A549 (cell line): ENCODE results near the gene SNTA1. TPM values are rescaled to one million over a fixed set of nuclear protein-coding genes. Genes with fewer than 3 reads are reported as not detected.
A peak's percentile ranks its signal among the peaks of the same experiment; 100 is the strongest.
"Not testable (repeated sequence)": the region's sequence is repeated elsewhere in the genome, so short reads cannot be mapped to it uniquely, and the experiment has no call there.

Source experiments
- ATAC-seq, 2 experiments: fragments of 200-7000 bp in 1 of 2; fragments of >200 bp in 1 of 2; cut with Nextera tagmentation in 1 of 2; cut with Tn5 transposase in 1 of 2; 3 replicates each; pipeline versions ENCODE4 v1.8.0 to v1.9.1; 2018 to 2020; ENCODE audit warnings: mild to moderate bottlenecking in 1 of 2, moderate library complexity in 1 of 2
- CTCF ChIA-PET: fragments of 300-600 bp; sonication (Branson Sonifier 250); formaldehyde crosslinking; extraction: SDS; loops from one replicate; lab custom pipeline; 2021; ENCODE audit warnings: antibody characterized with exemption, inconsistent platforms; lab: Yijun Ruan, JAX
- POLR2A ChIA-PET: fragments of 350-600 bp; formaldehyde crosslinking; extraction: SDS; loops from one replicate; lab custom pipeline; 2021; ENCODE audit warnings: antibody characterized with exemption, inconsistent platforms; lab: Yijun Ruan, JAX
- DNase-seq, 2 experiments: peaks; one replicate each; pipeline versions ENCODE4 v3.0.0 to v3.0.0-alpha.2; 2011 to 2016; ENCODE audit warnings: low read depth in 1 of 2, low spot score in 1 of 2
- FAIRE-seq: peaks from 2 replicates; lab custom pipeline; 2011; peaks lifted over from hg19 to GRCh38; lab: Jason Lieb, UNC
- H3K27ac ChIP-seq, 2 experiments: fragments of >200 bp; sonication (Bioruptor Twin); formaldehyde crosslinking; 3 replicates each; pipeline ENCODE4 v1.5.1; 2016 to 2017
- H3K4me1 ChIP-seq: fragments of >200 bp; sonication (Bioruptor Twin); formaldehyde crosslinking; 3 replicates; pipeline ENCODE4 v1.6.1; 2016
- H3K4me2 ChIP-seq: fragments of >200 bp; sonication (Bioruptor Twin); formaldehyde crosslinking; 3 replicates; pipeline ENCODE4 v1.6.1; 2016
- H3K4me3 ChIP-seq: fragments of >200 bp; sonication (Bioruptor Twin); formaldehyde crosslinking; 3 replicates; pipeline ENCODE4 v1.5.1; 2016
- H3K9me3 ChIP-seq: fragments of >200 bp; sonication (Bioruptor Twin); formaldehyde crosslinking; 3 replicates; pipeline ENCODE4 v1.6.1; 2016
- CHD4 ChIP-seq: fragments of 200-600 bp; sonication (generic); IDR thresholded peaks from 2 replicates; pipeline ENCODE4 v1.6.1; 2016; ENCODE audit warnings: antibody characterized with exemption, mild to moderate bottlenecking, borderline replicate concordance
- EP300 ChIP-seq, 2 experiments: fragments of >200 bp; sonication (Bioruptor Twin); formaldehyde crosslinking; IDR thresholded peaks; 2 replicates in 1 of 2; 3 replicates in 1 of 2; pipeline ENCODE4 v1.6.1; 2016 to 2017
- FOSL2 ChIP-seq, 2 experiments: fragments of 450-650 bp in 1 of 2; fragments of >200 bp in 1 of 2; sonication (Bioruptor Twin) in 1 of 2; formaldehyde crosslinking; IDR thresholded peaks; 2 replicates each; pipeline versions ENCODE4 v1.5.0 to v1.6.1; 2016 to 2020; ENCODE audit warnings: mild to moderate bottlenecking in 1 of 2, moderate library complexity in 1 of 2
- GATA3 ChIP-seq: IDR thresholded peaks from 2 replicates; pipeline ENCODE4 v1.6.1; 2012; ENCODE audit warnings: borderline replicate concordance
- HOXA7 ChIP-seq: fragments of 250-450 bp; sonication (Bioruptor Pico); IDR thresholded peaks from 2 replicates; pipeline ENCODE4 v1.5.0; 2020; ENCODE audit warnings: mild to moderate bottlenecking, moderate library complexity
- JUNB ChIP-seq: fragments of >200 bp; sonication (Bioruptor Twin); formaldehyde crosslinking; IDR thresholded peaks from 2 replicates; pipeline ENCODE4 v1.6.1; 2016
- MYC ChIP-seq: IDR thresholded peaks from 2 replicates; pipeline ENCODE4 v1.6.1; 2012; ENCODE audit warnings: mild to moderate bottlenecking, inconsistent platforms, low read length, improper control_type of control experiment, borderline replicate concordance
- NFE2L2 ChIP-seq: fragments of 150-350 bp; conservative IDR thresholded peaks from 2 replicates; pipeline ENCODE4 v1.6.1; 2014; ENCODE audit warnings: low read length
- NR3C1 ChIP-seq: fragments of >200 bp; sonication (Bioruptor Twin); formaldehyde crosslinking; IDR thresholded peaks from 3 replicates; pipeline ENCODE4 v1.6.1; 2017
- PHF8 ChIP-seq: fragments of 200-600 bp; sonication (generic); IDR thresholded peaks from 2 replicates; pipeline ENCODE4 v1.6.1; 2016; ENCODE audit warnings: low read depth, mild to moderate bottlenecking, antibody characterized with exemption, moderate library complexity, borderline replicate concordance
- POLR2AphosphoS2 ChIP-seq: conservative IDR thresholded peaks from 2 replicates; pipeline ENCODE4 v1.6.1; 2012; ENCODE audit warnings: low read length, improper control_type of control experiment, inconsistent platforms
- SMC3 ChIP-seq: fragments of >200 bp; sonication (Bioruptor Twin); formaldehyde crosslinking; IDR thresholded peaks from 3 replicates; pipeline ENCODE4 v1.6.1; 2018; ENCODE audit warnings: inconsistent platforms
- SREBF2 ChIP-seq: fragments of 450-650 bp; IDR thresholded peaks from 2 replicates; pipeline ENCODE4 v1.6.1; 2014; ENCODE audit warnings: mild to moderate bottlenecking, moderate library complexity
- TFCP2L1 ChIP-seq: fragments of 250-450 bp; sonication (Bioruptor Pico); IDR thresholded peaks from 2 replicates; pipeline ENCODE4 v1.5.0; 2021; ENCODE audit warnings: mild to moderate bottlenecking
- ZC3H11A ChIP-seq: fragments of 450-650 bp; IDR thresholded peaks from 2 replicates; pipeline ENCODE4 v1.6.1; 2014; ENCODE audit warnings: antibody characterized with exemption, mild to moderate bottlenecking
- ZFP36 ChIP-seq: fragments of 450-650 bp; IDR thresholded peaks from 2 replicates; pipeline ENCODE4 v1.6.1; 2014; ENCODE audit warnings: borderline replicate concordance; ENCODE audit not compliant: partially characterized antibody
- ZSCAN20 ChIP-seq: fragments of 250-450 bp; sonication (Bioruptor Pico); IDR thresholded peaks from 2 replicates; pipeline ENCODE4 v1.8.0; 2022; ENCODE audit warnings: mild to moderate bottlenecking, moderate library complexity
- WGBS: methylation state at CpG from one replicate; pipeline ENCODE4 v1.1.6; 2017; ENCODE audit errors: missing lambda C conversion rate; 5-methylcytosine and 5-hydroxymethylcytosine counted together
- polyA plus RNA-seq, 4 experiments: library from polyadenylated mRNA; depleted of rRNA in 3 of 4; stranded (reverse); fragments of >200 nt; fragmentation: RNase III in 1 of 4; extraction: RNeasy Plus Mini Kit Qiagen cat#74134 plus additional on column Dnase treatment in 1 of 4; gene quantifications; 2 replicates in 3 of 4; 3 replicates in 1 of 4; pipeline ENCODE4 v1.2.3, GENCODE V29; 2011 to 2017
- TF ChIP-seq, protein P1 (sequence below): fragments of >200 bp; sonication (Bioruptor Twin); formaldehyde crosslinking; IDR thresholded peaks from 3 replicates; pipeline ENCODE4 v1.6.1; 2016
- TF ChIP-seq, protein P2 (sequence below): fragments of >200 bp; sonication (Bioruptor Twin); formaldehyde crosslinking; IDR thresholded peaks from 2 replicates; pipeline ENCODE4 v1.6.1; 2016
- TF ChIP-seq, protein P3 (sequence below): fragments of 150-350 bp; IDR thresholded peaks from 2 replicates; pipeline ENCODE4 v1.6.1; 2014; ENCODE audit warnings: low read depth, mild to moderate bottlenecking, low read length
- TF ChIP-seq, protein P4 (sequence below): fragments of 250-450 bp; sonication (Bioruptor Pico); IDR thresholded peaks from 2 replicates; pipeline ENCODE4 v1.5.0; 2020; ENCODE audit warnings: low read depth, mild to moderate bottlenecking, moderate library complexity
- TF ChIP-seq, protein P5 (sequence below): fragments of 250-450 bp; sonication (Bioruptor Pico); IDR thresholded peaks from 2 replicates; pipeline ENCODE4 v1.5.0; 2021; ENCODE audit warnings: mild to moderate bottlenecking, moderate library complexity, borderline replicate concordance

SNTA1 gene
- polyA plus RNA-seq, 2 of the 4 experiments (the other 2 are of a cell fraction), result 5.6 to 6.6 TPM

DNA sequence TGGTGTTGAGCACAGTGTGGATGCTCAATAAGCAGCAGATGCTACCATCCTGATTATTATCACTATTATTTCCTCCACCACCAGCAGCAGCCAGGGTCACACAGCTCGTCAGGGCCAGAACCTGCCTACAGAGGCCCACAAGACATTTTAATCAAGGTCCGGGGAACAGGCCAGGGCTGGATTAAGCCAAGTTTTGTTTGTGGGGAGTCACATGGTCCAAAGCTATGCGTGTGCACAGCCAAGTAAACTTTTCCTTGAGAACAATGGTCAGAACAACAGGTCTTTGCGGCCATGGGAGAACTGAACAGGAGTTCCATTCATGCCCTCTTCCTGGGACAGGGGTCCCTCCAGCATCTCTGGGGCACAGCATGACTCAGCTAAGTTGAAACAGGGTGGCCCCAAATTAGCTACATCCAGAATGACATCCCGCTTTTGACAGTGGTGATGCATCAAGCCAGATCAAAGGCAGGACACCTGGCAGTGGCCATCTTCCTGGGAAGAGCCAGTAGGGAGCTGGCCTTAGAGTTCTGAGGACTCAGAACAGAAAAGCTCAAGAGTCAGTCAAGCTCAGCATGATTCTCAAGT lies 11.7 kb downstream of the SNTA1 start:
- Histone ChIP-seq H3K4me3 (no peak overlapping the region), H3K27ac (no peak overlapping the region), H3K9me3 (no peaks in the 10 kb centered on the region), H3K4me2 (no peak overlapping the region), H3K4me1 (no peaks in the 10 kb centered on the region)
- TF ChIP-seq GATA3, result no peak
- TF ChIP-seq, protein P1, sequence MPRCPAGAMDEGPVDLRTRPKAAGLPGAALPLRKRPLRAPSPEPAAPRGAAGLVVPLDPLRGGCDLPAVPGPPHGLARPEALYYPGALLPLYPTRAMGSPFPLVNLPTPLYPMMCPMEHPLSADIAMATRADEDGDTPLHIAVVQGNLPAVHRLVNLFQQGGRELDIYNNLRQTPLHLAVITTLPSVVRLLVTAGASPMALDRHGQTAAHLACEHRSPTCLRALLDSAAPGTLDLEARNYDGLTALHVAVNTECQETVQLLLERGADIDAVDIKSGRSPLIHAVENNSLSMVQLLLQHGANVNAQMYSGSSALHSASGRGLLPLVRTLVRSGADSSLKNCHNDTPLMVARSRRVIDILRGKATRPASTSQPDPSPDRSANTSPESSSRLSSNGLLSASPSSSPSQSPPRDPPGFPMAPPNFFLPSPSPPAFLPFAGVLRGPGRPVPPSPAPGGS, result no peak
- TF ChIP-seq, protein P2, sequence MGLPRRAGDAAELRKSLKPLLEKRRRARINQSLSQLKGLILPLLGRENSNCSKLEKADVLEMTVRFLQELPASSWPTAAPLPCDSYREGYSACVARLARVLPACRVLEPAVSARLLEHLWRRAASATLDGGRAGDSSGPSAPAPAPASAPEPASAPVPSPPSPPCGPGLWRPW, result no peak
- FAIRE-seq (no peak), DNase-seq (no peak), ATAC-seq (no peak)
- 87% methylated on average over 5 of the region's 5 CpGs for WGBS
- CTCF ChIA-PET, result interaction anchor here (0.6 to 1.4 kb wide), 3 partner anchors 10 to 46 kb away, joined by 3 to 5 read pairs (median 3); no protein-coding TSS in a partner anchor
- POLR2A ChIA-PET, result interaction anchor here (1.4 kb wide), 1 partner anchor 12 kb away, joined by 4 read pairs; the partner anchor contains the start of gene SNTA1

DNA sequence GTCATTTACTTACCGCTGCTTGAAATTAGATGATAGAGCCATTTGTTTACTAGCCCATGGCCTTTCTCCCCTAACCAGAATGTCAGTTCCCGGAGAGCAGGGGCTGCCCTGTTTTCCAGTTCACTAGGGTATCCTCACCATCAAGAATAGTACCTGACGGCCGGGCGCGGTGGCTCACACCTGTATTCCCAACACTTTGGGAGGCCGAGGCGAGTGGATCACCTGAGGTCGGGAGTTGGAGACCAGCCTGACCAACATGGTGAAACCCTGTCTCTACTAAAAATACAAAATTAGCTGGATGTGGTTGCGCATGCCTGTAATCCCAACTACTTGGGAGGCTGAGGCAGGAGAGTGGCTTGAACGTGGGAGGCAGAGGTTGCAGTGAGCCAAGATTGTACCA lies 19.7 kb downstream of the SNTA1 start:
- CTCF ChIA-PET, result interaction anchor here (0.7 kb wide), 1 partner anchor 645 kb away, joined by 3 read pairs; no protein-coding TSS in a partner anchor
- H3K4me2 ChIP-seq, H3K27ac ChIP-seq, ATAC-seq, H3K4me1 ChIP-seq, H3K4me3 ChIP-seq, DNase-seq, H3K9me3 ChIP-seq, FAIRE-seq, POLR2A ChIA-PET: not testable (repeated sequence)
- 93% methylated on average over 11 of the region's 11 CpGs for WGBS

DNA sequence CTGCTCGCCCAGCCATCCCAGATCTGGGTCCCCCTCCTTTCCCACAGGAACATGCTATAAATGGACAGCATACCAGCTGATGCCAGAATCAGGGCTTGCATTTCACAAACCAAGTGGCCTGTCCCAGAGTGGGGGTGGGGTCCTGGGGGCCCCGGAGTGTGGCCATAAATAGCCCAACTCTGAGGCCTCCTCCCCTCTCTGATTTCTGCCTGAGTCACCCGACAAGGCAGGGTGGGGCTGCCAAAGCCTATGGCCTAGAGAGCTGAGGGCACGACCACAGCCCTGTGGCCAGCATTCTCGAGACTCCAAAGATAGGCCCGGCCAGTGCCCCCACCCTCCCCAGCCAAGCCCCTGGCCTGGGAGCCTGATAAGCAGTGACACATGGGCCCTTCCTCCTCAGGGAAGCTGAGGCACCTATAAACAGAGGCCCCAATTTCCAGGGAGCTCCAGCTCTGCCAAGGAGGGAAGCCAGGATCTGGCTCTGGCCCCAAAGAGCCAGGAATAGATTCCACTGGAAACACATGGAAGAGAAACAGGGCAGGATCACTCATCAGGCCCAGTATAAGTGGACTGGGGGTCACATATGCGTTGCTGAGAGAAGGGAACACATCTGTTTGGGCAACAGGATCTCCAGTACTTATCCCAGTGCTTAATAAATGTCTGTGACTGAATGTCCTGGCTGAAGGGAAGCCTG lies 20.3 kb downstream of the SNTA1 start:
- ATAC-seq (peak in 1 of 2 experiments; percentile 69; a peak in 3 of 6 replicates), FAIRE-seq (no peak), DNase-seq (no peak)
- Histone ChIP-seq H3K4me1 (peaks cover 6% of the 10 kb centered on the region; the same call in 1 of the 3 replicates), H3K4me3 (no peak overlapping the region), H3K9me3 (no peaks in the 10 kb centered on the region), H3K4me2 (no peak overlapping the region), H3K27ac (peak overlapping the region in 1 of 2 experiments; percentile 50; a peak in 2 of 6 replicates)
- ChIA-PET POLR2A (no interaction called here), CTCF (interaction anchor here (0.7 kb wide), 1 partner anchor 645 kb away, joined by 3 read pairs; no protein-coding TSS in a partner anchor)
- WGBS, result 46% methylated on average over 6 of the region's 7 CpGs
- TF ChIP-seq, protein P1, result no peak
- TF ChIP-seq TFCP2L1 (CRISPR knock-in tag) (no peak), PHF8 (no peak), ZC3H11A (no peak), HOXA7 (CRISPR knock-in tag) (no peak), ZSCAN20 (CRISPR knock-in tag) (no peak), ZFP36 (no peak), POLR2AphosphoS2 (no peak), NFE2L2 (no peak), NR3C1 (no peak), FOSL2 (IDR thresholded peaks at IDR 0.05) (no peak), FOSL2 (CRISPR knock-in tag; IDR thresholded peaks at IDR 0.05) (no peak), MYC (no peak), EP300 (IDR thresholded peaks at IDR 0.05) (no peak), JUNB (no peak), SMC3 (no peak), CHD4 (no peak), SREBF2 (no peak)
- TF ChIP-seq, protein P3, sequence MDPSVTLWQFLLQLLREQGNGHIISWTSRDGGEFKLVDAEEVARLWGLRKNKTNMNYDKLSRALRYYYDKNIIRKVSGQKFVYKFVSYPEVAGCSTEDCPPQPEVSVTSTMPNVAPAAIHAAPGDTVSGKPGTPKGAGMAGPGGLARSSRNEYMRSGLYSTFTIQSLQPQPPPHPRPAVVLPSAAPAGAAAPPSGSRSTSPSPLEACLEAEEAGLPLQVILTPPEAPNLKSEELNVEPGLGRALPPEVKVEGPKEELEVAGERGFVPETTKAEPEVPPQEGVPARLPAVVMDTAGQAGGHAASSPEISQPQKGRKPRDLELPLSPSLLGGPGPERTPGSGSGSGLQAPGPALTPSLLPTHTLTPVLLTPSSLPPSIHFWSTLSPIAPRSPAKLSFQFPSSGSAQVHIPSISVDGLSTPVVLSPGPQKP, result no peak
- TF ChIP-seq, protein P4, sequence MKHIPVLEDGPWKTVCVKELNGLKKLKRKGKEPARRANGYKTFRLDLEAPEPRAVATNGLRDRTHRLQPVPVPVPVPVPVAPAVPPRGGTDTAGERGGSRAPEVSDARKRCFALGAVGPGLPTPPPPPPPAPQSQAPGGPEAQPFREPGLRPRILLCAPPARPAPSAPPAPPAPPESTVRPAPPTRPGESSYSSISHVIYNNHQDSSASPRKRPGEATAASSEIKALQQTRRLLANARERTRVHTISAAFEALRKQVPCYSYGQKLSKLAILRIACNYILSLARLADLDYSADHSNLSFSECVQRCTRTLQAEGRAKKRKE (CRISPR knock-in tag), result no peak
- TF ChIP-seq, protein P5, sequence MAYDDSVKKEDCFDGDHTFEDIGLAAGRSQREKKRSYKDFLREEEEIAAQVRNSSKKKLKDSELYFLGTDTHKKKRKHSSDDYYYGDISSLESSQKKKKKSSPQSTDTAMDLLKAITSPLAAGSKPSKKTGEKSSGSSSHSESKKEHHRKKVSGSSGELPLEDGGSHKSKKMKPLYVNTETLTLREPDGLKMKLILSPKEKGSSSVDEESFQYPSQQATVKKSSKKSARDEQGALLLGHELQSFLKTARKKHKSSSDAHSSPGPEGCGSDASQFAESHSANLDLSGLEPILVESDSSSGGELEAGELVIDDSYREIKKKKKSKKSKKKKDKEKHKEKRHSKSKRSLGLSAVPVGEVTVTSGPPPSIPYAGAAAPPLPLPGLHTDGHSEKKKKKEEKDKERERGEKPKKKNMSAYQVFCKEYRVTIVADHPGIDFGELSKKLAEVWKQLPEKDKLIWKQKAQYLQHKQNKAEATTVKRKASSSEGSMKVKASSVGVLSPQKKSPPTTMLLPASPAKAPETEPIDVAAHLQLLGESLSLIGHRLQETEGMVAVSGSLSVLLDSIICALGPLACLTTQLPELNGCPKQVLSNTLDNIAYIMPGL (CRISPR knock-in tag), result no peak
